PC-3 (cell line): ENCODE measurements around the gene DGKH. TPM values are rescaled to one million over a fixed set of nuclear protein-coding genes. Genes with fewer than 3 reads are reported as not detected.

Source experiments
- ATAC-seq: fragments of 200-7000 bp; cut with Tn5 transposase; 2 replicates; pipeline ENCODE4 v1.9.1; 2020; ENCODE audit warnings: mild to moderate bottlenecking, moderate library complexity
- BruUV-seq: library from RNA; stranded (reverse); fragments of 400-500 nt; replicated peaks from 2 replicates; lab custom pipeline; 2021; lab: Mats Ljungman, UMichigan
- CTCF ChIA-PET: fragments of 300-600 bp; sonication (Branson Sonifier 250); formaldehyde crosslinking; loops from one replicate; lab custom pipeline; 2022; ENCODE audit warnings: antibody characterized with exemption; lab: Charles Lee
- POLR2A ChIA-PET: fragments of 300-600 bp; sonication (Branson Sonifier 250); formaldehyde crosslinking; loops from one replicate; lab custom pipeline; 2022; ENCODE audit warnings: antibody characterized with exemption; ENCODE audit not compliant: unreplicated experiment; lab: Charles Lee
- DNase-seq: peaks from one replicate; pipeline ENCODE4 v3.0.0-alpha.2; 2015
- H2AFZ ChIP-seq: fragments of 300-600 bp; sonication (generic); 2 replicates; pipeline ENCODE4 v1.6.0; 2016; ENCODE audit warnings: antibody characterized with exemption, low read length
- H3F3A ChIP-seq: fragments of 300-600 bp; sonication (generic); one replicate; pipeline ENCODE4 v1.6.0; 2017; ENCODE audit warnings: antibody characterized with exemption, low read length, control low read depth, mild to moderate bottlenecking; ENCODE audit not compliant: unreplicated experiment
- H3K27ac ChIP-seq: fragments of 300-600 bp; sonication (generic); 2 replicates; pipeline ENCODE4 v1.5.1; 2016; ENCODE audit warnings: mild to moderate bottlenecking, low read length
- H3K27me3 ChIP-seq: fragments of 300-600 bp; sonication (generic); 2 replicates; pipeline ENCODE4 v1.6.1; 2016; ENCODE audit warnings: low read length, mixed read lengths
- H3K36me3 ChIP-seq: fragments of 300-600 bp; sonication (generic); 2 replicates; pipeline ENCODE4 v1.6.1; 2016; ENCODE audit warnings: low read depth, mixed run types, low read length, mixed read lengths
- H3K4me1 ChIP-seq: fragments of 300-600 bp; sonication (generic); 2 replicates; pipeline ENCODE4 v1.5.1; 2016; ENCODE audit warnings: low read length; ENCODE audit not compliant: insufficient read depth
- H3K4me2 ChIP-seq: fragments of 300-600 bp; sonication (generic); 2 replicates; pipeline ENCODE4 v1.6.0; 2016; ENCODE audit warnings: low read length
- H3K4me3 ChIP-seq: fragments of 300-600 bp; sonication (generic); 2 replicates; pipeline ENCODE4 v1.5.1; 2016; ENCODE audit warnings: mild to moderate bottlenecking, low read length, mixed read lengths
- H3K79me2 ChIP-seq: fragments of 300-600 bp; sonication (generic); 2 replicates; pipeline ENCODE4 v1.6.1; 2017; ENCODE audit warnings: low read length, mixed read lengths
- H3K9ac ChIP-seq: fragments of 300-600 bp; sonication (generic); 2 replicates; pipeline ENCODE4 v1.6.0; 2016; ENCODE audit warnings: mild to moderate bottlenecking, low read length
- H3K9me2 ChIP-seq: fragments of 300-600 bp; sonication (generic); replicated peaks from 2 replicates; pipeline ENCODE4 v1.6.1; 2016; ENCODE audit warnings: mixed run types, low read length, mixed read lengths
- H3K9me3 ChIP-seq: fragments of 300-600 bp; sonication (generic); 2 replicates; pipeline ENCODE4 v1.6.1; 2016; ENCODE audit warnings: low read length, mixed read lengths
- H4K20me1 ChIP-seq: fragments of 300-600 bp; sonication (generic); 2 replicates; pipeline ENCODE4 v1.6.1; 2016; ENCODE audit warnings: low read length, mixed read lengths
- EZH2 ChIP-seq: fragments of 300-600 bp; sonication (generic); IDR thresholded peaks from one replicate; pipeline ENCODE4 v1.6.1; 2017; ENCODE audit warnings: antibody characterized with exemption, mild to moderate bottlenecking, low read length; ENCODE audit not compliant: unreplicated experiment
- EZH2phosphoT487 ChIP-seq: fragments of 300-600 bp; sonication (generic); IDR thresholded peaks from 2 replicates; pipeline ENCODE4 v1.6.1; 2018; ENCODE audit warnings: mild to moderate bottlenecking, antibody characterized with exemption, low read length, borderline replicate concordance
- intact Hi-C: fragments of 100-400 bp; cut with micrococcal nuclease; formaldehyde crosslinking; loops from 2 replicates; pipeline ENCODE4 v1.9.0; 2023
- total RNA-seq: library from RNA; depleted of rRNA; stranded (reverse); fragments of >200 nt; gene quantifications from 2 replicates; pipeline ENCODE4 v1.2.3, GENCODE V29; 2014
- TF ChIP-seq, protein P1 (sequence below): fragments of 300-600 bp; sonication (generic); conservative IDR thresholded peaks from 2 replicates; pipeline ENCODE4 v1.5.1; 2017; ENCODE audit warnings: antibody characterized with exemption, low read depth, mild to moderate bottlenecking, low read length

DGKH gene
- total RNA-seq, 1 experiment from 2014 or later: 5.9 TPM

DNA sequence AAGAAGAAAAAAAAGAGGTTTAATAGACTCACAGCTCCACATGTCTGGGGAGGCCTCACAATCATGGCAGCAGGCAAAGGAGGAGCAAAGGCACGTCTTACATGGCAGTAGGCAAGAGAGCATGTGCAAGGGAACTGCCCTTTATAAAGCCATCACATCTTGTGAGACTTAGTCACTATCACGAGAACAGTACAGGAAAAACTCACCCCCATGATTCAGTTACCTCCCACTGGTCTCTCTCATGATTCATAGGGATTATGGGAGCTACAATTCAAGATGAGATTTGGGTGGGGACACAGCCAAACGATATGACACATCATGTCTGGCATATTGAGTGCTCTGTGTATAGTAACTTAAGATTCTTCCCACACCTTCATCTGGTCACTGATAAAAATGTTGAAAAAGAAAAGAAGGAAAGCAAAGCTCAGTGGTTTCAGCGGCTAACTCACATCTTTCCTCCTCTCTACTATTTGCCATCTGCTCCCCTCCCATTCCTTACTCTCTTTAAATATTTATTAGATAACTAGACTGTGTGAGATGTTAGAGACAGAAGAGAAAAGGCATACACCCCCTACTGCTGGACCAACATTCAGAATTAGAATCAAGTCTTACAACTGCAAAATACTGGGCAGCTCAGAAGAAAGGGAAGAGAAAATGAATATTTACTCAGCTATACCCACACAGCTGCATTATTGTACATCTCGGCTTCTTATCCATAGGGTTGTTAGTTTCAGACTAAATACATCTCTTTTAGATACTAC, 163.4 kb downstream of the DGKH start:
- Histone ChIP-seq H3K36me3 (peaks cover 19% of the 10 kb centered on the region), H3K9ac (no peak overlapping the region), H3K4me2 (no peak overlapping the region), H3K4me1 (peaks cover 20% of the 10 kb centered on the region), H3K27me3 (no peaks in the 10 kb centered on the region), H3K4me3 (no peak overlapping the region), H3K79me2 (no peaks in the 10 kb centered on the region), H3F3A (no peaks in the 10 kb centered on the region), H3K27ac (no peak overlapping the region), H4K20me1 (no peaks in the 10 kb centered on the region), H3K9me3 (no peaks in the 10 kb centered on the region), H2AFZ (no peak overlapping the region), H3K9me2 (no peaks in the 10 kb centered on the region)
- TF ChIP-seq EZH2phosphoT487 (no peak), EZH2 (no peak)
- TF ChIP-seq, protein P1, sequence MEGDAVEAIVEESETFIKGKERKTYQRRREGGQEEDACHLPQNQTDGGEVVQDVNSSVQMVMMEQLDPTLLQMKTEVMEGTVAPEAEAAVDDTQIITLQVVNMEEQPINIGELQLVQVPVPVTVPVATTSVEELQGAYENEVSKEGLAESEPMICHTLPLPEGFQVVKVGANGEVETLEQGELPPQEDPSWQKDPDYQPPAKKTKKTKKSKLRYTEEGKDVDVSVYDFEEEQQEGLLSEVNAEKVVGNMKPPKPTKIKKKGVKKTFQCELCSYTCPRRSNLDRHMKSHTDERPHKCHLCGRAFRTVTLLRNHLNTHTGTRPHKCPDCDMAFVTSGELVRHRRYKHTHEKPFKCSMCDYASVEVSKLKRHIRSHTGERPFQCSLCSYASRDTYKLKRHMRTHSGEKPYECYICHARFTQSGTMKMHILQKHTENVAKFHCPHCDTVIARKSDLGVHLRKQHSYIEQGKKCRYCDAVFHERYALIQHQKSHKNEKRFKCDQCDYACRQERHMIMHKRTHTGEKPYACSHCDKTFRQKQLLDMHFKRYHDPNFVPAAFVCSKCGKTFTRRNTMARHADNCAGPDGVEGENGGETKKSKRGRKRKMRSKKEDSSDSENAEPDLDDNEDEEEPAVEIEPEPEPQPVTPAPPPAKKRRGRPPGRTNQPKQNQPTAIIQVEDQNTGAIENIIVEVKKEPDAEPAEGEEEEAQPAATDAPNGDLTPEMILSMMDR: no peak
- intact Hi-C loops: loop anchor here (10.0 kb wide), 1 partner anchor 167 kb away; the partner anchor contains the start of gene DGKH
- no TSS peak for BruUV-seq
- ChIA-PET POLR2A (no interaction called here), CTCF (interaction anchor here (1.0 kb wide), 1 partner anchor 544 kb away, joined by 4 read pairs; no protein-coding TSS in a partner anchor)
- DNase-seq (peak; percentile 7), ATAC-seq (no peak)

DNA sequence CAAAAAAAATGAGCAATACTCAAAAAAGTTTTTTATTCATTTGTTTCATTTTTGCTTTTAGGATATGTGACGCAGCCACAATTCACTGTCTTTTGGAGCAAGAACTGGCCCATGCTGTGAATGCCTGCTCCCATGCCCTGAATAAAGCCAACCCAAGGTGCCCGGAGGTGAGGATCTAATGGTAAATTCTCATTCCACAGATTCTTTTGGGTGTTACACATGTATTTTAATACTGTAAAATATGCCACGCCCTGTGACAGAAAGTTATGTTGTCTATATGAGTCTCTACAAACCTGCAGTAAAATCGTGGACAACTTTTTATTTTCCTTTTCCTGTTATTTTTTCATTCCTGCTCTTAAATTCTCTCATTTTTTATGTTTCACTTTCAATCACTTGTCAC, 166.0 kb downstream of the DGKH start:
- ATAC-seq (peak; percentile 83), DNase-seq (peak; percentile 63)
- Histone ChIP-seq H3K79me2 (no peaks in the 10 kb centered on the region), H3K4me3 (peak overlapping the region; percentile 9; the same call in 1 of the 2 replicates), H2AFZ (no peak overlapping the region), H3K36me3 (peaks cover 14% of the 10 kb centered on the region), H3K4me1 (peaks cover 20% of the 10 kb centered on the region), H3K9ac (no peak overlapping the region), H3K27me3 (no peaks in the 10 kb centered on the region), H3K9me2 (no peaks in the 10 kb centered on the region), H3F3A (no peaks in the 10 kb centered on the region), H4K20me1 (no peaks in the 10 kb centered on the region), H3K27ac (no peak overlapping the region), H3K4me2 (peak overlapping the region; percentile 39), H3K9me3 (no peaks in the 10 kb centered on the region)
- no TSS peak for BruUV-seq
- intact Hi-C loops: loop anchor here (10.0 kb wide), 1 partner anchor 170 kb away; the partner anchor contains the start of gene DGKH
- POLR2A ChIA-PET: no interaction called here
- TF ChIP-seq EZH2: no peak
- TF ChIP-seq, protein P1: no peak
- no peak for TF ChIP-seq EZH2phosphoT487
- CTCF ChIA-PET: no interaction called here
